MV-4-11 (cell line): ENCODE measurements around the gene RFC4.
"Not testable (repeated sequence)": the region's sequence is repeated elsewhere in the genome, so short reads cannot be mapped to it uniquely, and the experiment has no call there.

Source experiments
- DNase-seq: peaks from one replicate; lab custom pipeline; 2025; lab: John Stamatoyannopoulos, UW

The RFC4 gene

DNA sequence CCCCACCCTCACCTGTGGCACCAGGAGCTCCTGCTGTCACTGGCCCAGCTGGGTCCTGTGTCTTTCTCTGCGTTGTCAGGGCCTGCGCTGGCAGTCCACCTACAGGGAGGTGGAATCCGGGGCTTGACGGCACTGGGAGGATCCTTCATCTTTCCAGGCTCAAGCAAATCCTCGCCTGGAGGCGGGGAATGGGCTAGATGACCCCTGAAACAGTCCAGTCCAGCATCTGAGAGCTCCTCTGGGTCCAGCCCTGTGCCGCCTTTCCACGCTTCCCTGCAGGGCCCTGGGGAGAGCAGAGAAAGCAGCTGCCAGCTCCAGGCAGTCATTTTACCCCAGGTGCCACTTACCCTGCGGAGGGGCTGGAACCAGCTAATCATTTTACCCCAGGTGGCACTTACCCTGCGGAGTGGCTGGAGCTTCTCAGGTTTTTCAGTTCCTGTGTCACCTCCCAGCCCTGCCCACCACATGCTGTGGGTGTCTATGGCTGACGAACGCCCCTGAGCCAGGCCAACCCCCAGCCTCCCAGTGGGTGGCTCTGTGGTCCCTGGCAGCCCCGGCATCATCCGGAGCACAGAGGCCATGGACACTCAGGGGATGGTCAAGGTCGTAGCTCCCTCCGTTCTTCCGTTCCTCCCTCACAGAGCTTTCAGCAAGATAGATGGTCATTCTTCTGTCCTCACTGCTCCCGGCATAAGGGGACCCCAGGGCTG, 18.3 kb upstream of the RFC4 start:
- no peak for DNase-seq

DNA sequence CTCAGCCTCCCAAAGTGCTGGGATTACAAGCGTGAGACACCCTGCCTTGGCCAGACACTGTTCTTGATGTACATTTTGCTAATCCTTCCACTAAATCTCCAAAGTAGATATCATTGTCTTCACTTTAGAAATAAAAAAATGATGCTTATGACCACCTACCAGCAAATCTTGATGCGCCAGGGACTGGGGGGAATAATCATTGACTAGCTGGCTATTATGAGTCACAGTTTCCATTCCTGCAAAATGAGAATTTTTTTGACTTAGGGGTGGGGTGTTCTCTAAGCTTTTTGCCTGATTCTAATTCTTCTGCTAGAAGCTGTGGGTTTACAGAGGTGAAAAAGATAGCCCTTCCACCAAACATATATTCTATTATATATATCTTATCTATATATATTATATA, 17.1 kb upstream of the RFC4 start:
- no peak for DNase-seq

DNA sequence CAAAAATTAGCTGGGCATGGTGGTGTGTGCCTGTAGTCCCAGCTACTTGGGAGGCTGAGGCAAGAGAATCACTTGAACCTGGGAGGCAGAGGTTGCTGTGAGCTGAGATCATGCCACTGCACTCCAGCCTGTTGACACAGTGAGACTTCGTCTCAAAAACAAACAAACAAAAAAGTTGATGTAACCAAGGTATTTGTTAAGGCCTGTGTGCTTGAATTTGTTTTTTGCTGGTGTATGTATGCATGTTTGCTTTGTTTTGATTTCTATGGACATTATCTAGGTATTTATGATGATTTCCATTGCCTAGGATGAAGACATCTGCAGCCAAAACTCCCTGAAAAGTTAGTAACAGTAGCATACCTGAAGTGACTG, 16.1 kb upstream of the RFC4 start:
- DNase-seq = not testable (repeated sequence)

DNA sequence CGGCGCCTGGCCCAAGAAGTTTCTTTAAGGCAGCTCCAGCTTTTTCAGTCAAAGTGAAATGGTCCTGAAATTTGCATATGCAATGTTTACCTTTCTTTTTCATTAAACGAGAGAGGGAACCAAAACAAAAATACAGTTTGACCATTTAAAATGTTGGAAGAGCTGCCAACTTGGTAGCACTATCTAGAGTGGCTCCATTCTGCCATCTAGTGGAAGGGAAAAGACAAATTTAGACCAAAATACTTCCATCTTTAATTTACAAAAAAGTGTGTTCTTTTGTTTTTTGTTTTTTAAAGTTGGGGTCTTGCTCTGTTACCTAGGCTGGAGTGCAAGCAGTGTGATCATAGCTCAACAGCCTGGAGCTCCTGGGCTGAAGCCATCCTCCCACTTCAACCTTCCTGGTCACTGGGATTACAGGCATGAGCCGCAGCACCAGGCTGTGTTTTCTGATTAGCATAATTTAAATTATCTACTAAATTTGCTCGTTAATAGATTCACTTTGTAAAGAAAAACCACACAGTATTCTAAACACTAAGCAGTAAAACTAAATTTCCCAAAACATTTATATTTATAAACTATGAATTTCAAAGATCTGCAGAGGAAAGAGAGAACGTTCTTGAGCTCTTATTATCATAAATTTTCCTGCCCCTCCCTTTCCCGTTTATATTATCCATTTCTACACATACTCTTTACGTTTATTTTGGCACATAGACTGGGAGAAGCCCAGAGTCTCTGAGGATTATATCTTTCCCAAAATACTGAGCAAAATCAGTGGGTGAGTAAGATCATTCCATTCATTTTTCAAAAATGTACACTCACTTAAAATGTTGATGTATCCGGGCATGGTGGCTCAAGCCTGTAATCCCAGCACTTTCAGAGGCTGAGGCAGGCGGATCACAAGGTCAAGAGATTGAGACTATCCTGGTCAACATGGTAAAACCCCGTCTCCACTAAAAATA, 15.4 kb upstream of the RFC4 start:
- DNase-seq = peak; percentile 53

DNA sequence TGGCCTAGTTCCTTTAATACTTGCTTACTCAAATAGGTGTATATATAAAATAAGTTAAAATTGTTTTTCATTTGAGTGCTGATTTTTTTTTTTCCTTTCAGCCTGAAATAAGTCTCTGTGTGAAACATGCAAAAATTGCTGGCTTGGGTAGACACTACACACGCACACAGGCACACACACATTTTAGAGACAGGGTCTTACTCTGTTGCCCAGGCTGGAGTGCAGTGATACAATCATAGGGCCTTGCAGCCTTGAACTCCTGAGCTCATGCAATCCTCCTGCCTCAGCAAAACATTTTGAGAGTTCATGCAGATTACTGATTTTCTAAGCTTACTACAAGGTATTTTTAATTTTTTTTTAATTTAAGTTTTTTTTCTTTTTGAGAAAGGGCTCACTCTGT, 12.7 kb upstream of the RFC4 start:
- DNase-seq = no peak

DNA sequence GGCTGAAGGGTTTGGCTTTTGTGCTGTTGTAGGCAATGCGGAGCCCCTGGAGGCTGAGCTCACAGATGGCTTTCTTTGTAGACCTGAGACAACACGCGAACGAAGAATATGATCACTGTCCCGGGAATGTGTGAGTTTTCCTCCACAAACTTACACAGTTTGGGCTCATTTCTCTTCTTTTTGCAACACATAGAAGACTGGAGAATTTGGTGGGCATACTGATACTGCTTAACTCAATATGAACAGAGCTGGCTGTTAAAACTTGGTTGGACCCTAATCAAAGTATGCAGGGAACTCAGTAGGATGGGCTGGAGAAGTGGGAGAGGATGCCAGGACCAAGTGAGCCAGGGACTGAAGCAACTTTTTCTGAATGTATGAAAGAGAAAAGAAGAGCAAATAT, 12.2 kb upstream of the RFC4 start:
- no peak for DNase-seq

DNA sequence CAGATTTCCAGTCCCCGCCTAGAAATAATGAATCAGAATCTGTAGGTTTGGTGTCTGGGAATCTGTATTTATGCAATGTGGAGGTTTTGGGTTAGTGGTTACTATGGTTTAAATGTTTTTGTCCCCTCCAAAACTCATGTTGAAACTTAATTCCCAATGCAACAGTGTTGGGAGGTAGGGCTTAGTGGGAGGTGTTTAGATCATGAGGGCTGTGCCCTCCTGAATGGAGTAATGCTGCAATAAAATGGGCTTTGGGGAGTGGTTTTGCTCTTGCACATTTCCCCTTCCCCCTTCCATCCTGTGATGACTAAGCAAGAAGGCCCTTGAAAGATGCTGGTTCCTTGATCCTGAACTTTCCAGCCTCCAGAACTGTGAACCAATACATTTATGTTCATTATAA, 9.2 kb upstream of the RFC4 start:
- DNase-seq = peak; percentile 90

DNA sequence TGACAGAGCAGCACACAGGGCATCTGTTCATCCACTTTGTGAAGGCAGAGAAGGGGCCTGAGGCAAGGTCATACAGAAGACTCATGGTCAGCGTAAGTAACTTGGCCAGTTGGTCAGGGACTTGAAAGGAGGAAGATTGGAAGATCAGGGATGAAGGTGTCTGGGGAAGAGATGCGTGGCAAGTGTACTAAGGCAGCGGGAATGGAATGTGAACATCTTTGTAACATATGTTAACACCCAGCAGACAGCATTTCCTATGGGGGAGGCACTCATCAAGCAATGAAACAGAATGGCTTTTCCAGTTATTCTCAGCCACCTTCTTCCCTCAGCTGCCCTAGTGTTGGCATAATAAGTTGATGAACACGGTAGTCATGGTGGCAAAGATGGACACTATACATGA, 7.8 kb upstream of the RFC4 start:
- no peak for DNase-seq

DNA sequence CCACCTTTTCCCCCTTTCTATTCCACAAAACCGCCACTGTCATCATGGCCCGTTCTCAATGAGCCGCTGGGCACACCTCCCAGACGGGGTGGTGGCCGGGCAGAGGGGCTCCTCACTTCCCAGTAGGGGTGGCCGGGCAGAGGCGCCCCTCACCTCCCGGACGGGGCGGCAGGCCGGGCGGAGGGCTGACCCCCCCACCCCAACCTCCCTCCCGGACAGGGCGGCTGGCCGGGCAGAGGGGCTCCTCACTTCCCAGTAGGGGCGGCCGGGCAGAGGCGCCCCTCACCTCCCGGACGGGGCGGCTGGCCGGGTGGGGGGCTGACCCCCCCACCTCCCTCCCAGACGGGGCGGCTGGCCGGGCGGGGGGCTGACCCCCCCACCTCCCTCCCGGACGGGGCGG, 5.0 kb upstream of the RFC4 start:
- DNase-seq = not testable (repeated sequence)

DNA sequence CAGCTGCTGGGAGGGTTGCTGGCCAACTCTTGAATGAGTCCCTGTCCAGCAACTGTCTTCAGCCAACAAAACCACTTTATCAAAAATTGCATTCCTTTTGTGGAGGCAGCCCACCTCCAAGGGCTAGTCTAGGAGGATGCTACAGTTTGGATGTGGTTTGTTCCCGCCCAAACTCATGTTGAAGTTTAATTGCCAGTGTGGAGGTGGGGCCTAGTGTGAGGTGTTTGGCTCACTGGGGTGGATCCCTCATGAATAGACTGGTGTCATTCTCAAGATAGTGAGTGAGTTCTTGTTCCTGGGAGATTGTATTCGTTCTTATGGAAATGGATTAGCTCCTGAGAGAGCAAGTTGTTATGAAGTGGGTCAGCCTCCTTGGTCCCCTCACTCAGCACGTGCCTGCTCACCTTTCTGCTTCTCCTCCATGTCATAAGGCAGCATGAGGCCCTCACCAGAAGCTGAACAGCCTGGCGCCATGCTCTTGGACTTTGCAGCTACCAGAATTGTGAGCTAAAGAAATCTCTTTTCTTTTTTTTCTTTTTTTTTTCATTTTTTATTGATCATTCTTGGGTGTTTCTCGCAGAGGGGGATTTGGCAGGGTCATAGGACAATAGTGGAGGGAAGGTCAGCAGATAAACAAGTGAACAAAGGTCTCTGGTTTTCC, 4.2 kb upstream of the RFC4 start:
- no peak for DNase-seq

DNA sequence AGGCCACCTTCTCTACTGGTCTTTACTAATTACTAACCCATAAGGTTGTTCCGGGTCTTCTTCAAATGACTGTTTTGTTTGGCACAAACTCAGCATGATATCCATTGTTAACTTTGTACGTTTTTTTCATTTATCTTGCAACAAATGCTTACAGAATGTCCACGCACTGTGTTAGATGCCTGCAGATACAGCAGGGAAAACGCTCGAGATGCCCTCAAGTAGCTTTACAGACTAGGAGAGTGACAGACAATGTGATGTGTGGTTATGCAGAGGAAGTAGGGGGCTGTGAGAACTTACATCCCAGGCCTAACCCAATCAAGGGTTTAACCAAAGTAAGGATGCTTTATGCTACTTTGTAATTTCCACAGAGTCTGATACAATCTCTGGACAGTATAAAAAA, 949 bp upstream of the RFC4 start:
- peak; percentile 13 for DNase-seq

DNA sequence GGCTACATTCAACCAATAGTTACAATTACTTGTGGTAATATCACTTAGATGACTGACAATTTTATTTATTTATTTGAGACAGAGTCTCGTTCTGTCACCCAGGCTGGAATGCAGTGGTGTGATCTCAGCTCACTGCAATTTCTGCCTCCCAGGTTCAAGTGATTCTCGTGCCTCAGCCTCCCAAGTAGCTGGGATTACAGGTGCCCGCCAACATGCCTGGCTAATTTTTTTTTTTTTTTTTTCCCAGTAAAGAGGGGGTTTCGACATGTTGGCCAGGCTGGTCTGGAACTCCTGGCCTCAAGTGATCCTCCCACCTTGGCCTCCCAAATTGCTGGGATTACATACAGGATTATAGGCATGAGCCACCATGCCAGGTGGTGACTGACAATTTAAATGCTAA, 2.8 kb downstream of the RFC4 start:
- DNase-seq = not testable (repeated sequence)

DNA sequence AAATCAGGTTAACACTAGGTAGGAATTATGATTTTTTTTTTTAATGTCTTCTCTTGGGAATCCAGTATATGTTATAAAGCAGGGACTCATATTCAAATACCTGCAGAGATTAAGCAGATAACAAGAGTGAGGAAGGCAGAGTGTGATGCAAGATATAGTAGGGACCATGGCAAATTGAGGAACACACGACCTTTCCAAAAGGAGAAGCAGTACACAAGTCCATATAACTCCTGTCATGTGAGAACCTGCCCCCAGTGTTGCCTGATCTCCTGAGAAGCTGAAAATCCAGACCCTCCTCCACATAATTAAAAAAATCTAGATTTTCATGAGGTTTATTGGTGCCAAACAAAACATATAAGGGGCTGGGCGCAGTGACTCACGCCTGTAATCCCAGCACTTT, 3.6 kb downstream of the RFC4 start:
- no peak for DNase-seq

DNA sequence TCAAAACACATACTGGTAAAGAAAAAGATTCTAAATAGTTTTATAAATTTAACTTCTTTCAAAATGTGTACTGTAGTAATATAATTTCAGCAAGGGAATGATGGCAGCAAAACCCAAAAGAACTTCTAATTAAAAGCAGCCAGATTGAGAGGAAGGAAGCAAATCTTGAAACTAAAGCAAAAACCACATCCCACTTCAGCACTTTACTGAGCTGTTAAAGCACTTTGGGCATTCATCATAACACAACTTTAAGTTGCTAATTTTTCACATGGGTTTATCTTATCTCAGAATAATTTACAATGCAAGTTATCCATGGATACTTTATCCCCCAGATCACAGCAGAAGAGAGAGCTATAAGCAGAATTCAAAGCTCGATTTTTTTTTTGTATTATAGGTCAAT, 6.0 kb downstream of the RFC4 start:
- no peak for DNase-seq

DNA sequence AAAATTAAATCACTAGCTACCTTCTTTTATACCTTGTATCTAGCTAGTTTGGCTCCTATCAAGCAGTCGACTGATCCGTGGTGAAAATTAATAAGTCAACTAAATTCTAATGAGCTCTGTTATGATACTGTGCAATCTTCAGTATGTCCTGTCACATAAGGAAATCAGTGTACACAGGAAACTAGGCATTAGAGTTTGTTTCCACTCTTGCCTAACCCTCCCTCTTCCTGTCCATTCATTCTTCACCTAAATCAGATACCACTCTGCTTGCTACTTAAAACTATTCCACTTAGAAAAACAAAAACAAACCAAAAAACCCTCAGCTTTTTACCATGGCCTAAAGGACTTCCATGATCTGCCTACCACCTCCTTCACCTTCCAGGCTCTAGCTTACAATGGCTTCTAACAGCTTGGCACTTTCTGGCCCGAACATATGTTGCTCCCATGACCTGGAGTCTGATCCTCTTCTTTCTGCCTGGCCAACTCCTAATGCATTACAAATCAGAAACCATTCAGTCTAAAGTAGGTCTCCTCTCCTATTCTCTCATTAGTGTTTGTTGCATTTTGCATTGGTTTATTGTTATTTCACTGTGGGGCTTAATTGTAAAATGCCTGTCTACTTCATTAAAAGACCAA, 7.9 kb downstream of the RFC4 start:
- no peak for DNase-seq

DNA sequence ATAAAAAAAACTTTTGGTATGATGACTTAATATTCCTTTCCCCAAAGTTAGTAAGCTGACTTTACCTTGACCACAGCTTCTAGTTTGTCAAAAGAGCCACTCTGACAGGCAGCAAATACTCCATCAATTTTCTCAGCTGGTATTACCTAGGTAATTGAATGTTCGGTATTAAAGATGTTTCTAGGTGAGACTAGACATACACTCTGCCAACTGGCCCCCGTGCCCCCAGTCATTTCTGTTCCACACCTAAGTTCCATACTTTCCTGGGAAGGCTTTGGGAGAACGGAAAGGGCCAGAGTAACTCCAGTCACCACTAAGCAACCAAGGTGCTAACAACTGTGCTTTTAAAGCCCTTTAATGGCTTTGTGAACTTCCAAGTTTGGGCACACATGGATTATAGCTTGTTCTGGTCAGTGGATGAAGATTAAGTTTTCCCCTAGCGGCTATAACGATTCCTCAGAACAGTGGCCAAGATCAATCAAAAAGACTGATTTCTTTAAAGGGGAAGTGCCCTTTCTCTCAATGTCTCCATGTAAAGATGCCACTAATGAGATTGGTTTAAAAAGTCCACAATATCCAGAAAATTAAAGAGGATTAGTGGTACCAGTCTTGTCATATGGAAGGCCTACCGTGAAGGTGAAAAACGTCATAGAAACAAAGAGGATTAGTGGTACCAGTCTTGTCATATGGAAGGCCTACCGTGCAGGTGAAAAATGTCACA, 15.9 kb downstream of the RFC4 start:
- peak; percentile 68 for DNase-seq

DNA sequence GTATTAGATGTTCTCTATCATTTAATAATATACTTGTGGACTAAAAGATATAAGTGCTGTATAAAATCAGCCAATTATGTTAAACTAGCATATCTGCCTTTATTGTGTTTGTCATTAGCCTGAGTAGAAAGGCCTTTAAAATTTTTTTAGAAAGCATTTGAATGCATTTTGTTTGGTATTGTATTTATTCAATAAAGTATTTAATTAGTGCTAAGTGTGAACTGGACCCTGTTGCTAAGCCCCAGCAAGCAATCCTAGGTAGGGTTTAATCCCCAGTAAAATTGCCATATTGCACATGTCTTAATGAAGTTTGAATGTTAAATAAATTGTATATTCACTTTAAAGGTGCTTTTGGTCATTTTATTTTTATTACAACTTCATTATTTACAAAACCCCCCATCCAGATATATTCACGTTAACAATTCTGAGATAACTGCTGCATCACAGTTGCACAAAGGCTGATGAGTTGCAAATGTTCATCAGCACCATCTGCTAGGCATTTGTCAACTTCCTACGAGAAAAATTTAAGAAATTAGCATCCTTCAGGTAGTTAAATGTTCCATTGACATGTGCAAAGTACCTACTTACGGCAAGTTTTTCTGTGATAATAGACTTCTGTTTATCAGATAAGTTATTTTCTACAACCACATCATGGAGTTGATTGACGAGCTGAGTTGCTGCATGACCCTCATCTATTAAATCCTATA, 16.6 kb downstream of the RFC4 start:
- DNase-seq = peak; percentile 53

DNA sequence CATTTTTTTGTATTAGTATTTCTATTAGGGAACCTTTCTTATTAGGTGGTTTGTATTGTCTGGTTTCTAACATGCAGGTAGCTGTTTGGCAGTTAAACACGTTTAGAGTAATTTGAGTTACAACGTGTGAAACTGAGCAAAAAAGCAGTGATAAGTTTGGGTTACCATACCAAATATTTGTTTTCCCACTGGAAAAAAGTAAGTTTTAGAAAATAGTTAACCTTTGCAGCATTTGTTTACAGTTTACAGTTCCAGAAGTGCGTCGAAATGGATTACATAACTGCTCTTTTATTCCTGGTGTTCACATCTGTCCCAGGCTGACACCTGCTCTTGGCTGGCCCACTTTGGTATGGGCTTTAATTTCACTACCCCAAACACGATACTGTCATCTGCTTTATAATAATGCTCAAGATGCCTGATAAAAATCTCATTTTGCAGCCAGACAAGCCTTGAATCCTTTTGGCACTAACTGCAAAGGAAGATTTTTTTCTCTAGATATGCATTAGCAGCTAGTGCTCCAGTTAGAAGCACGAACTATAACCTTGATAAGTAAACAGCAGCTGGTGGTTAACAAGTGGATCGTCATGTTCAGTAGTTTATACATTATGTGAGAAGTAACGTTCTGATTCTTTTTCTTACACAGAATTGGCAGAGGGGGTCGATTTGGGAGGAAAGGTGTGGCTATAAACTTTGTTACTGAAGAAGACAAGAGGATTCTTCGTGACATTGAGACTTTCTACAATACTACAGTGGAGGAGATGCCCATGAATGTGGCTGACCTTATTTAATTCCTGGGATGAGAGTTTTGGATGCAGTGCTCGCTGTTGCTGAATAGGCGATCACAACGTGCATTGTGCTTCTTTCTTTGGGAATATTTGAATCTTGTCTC, 17.6 kb downstream of the RFC4 start:
- DNase-seq = no peak

DNA sequence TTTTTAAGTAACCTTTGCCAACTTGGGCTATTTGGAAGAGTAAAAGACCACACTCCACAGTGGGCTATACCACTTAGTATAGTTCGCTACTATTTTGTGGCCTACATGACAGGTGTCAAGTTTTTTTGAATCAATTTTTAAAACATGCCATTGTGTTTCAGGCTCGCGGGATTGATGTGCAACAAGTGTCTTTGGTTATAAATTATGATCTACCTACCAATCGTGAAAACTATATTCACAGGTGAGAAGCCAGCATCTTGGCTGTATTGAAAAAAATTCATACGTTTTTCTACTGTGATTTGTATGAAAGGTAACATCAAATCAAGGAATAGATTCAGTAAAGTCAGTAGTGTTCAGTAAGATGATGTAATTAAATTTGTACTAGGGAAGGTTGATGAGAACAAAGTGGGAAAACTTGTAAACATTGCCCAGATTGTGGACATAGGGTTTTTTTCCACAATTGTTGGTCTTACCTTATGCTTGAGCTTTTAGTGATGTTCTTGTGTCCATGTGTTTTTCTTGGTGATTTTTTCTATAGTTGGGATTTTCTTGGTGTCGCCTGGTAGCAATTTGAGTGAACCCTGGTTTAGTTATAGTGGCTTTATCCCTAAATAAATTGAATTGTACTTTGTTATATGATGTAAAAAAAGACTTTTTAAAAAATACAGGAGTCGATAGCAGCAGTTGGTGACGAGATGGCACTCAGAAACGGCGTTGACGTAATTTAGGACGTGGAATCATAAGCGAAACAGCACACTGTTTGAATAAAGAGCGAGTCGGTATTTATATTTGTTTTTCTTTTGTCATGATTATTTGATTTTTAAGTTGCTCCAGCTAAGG, 18.4 kb downstream of the RFC4 start:
- no peak for DNase-seq
